OCI-LY1 (cell line): ENCODE data around the gene AGPAT1.

Experiments
- EZH2 ChIP-seq: fragments of 200-600 bp; sonication (generic), shearing (Covaris generic); IDR thresholded peaks from 2 replicates; pipeline ENCODE4 v1.8.0; 2017; ENCODE audit warnings: borderline replicate concordance, mixed run types, mild to moderate bottlenecking, antibody characterized with exemption, low read length, moderate library complexity, mixed read lengths
- TF ChIP-seq, protein P1 (sequence below): fragments of 200-600 bp; sonication (generic), shearing (Covaris generic); IDR thresholded peaks from 2 replicates; pipeline ENCODE4 v1.5.1; 2017; ENCODE audit warnings: mild to moderate bottlenecking, antibody characterized with exemption, low read length, moderate library complexity, mixed read lengths

DNA sequence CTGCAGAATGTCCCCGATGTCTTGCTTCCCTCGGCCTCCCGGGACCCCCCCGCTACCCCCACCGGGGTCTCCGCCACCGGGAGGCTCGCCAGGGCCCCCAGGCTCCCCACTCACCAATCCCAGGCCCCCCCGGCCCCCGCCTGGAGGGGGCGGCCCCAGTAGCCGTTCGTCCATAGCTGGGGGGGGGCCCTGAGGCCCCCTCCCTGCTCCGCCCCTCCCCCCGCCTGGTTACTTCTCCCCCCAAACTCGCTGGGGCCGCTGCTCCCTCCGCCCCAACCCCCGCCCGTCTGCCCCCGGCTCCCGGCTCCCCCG lies 13.8 kb upstream of the AGPAT1 start:
- TF ChIP-seq, protein P1, sequence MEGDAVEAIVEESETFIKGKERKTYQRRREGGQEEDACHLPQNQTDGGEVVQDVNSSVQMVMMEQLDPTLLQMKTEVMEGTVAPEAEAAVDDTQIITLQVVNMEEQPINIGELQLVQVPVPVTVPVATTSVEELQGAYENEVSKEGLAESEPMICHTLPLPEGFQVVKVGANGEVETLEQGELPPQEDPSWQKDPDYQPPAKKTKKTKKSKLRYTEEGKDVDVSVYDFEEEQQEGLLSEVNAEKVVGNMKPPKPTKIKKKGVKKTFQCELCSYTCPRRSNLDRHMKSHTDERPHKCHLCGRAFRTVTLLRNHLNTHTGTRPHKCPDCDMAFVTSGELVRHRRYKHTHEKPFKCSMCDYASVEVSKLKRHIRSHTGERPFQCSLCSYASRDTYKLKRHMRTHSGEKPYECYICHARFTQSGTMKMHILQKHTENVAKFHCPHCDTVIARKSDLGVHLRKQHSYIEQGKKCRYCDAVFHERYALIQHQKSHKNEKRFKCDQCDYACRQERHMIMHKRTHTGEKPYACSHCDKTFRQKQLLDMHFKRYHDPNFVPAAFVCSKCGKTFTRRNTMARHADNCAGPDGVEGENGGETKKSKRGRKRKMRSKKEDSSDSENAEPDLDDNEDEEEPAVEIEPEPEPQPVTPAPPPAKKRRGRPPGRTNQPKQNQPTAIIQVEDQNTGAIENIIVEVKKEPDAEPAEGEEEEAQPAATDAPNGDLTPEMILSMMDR: no peak
- no peak for TF ChIP-seq EZH2
